Activated naive CD8-positive, alpha-beta T cell treated with anti-CD3 and anti-CD28 coated beads, Interleukin-2, amount 10 ng/mL, durations not matched to agents 7 days and 5 days (primary cell): Measurements from ENCODE around the gene SH2D7. TPM values are rescaled to one million over a fixed set of nuclear protein-coding genes. Genes with fewer than 3 reads are reported as not detected.

Experiments
- ATAC-seq: fragments of 150-1000 bp; cut with Tn5 transposase; one replicate; pipeline ENCODE4 v1.10.0; 2021; ENCODE audit warnings: low read depth, moderate library complexity
- POLR2A ChIA-PET: fragments of 350-600 bp; sonication (Branson Sonifier 250); formaldehyde crosslinking; loops from one replicate; lab custom pipeline; 2021; ENCODE audit warnings: antibody characterized with exemption; lab: Charles Lee
- DNase-seq: peaks from one replicate; pipeline ENCODE4 v3.0.0; 2021
- H3K27ac Mint-ChIP-seq: one replicate; pipeline ENCODE4 v1.8.0; 2022; ENCODE audit warnings: mild to moderate bottlenecking, mixed read lengths
- H3K27me3 Mint-ChIP-seq: one replicate; pipeline ENCODE4 v1.8.0; 2022; ENCODE audit warnings: mild to moderate bottlenecking, moderate library complexity, mixed read lengths
- H3K36me3 Mint-ChIP-seq: one replicate; pipeline ENCODE4 v1.8.0; 2021; ENCODE audit warnings: mild to moderate bottlenecking, mixed read lengths
- H3K4me1 Mint-ChIP-seq: one replicate; pipeline ENCODE4 v1.8.0; 2021; ENCODE audit warnings: mixed read lengths
- H3K4me3 Mint-ChIP-seq: one replicate; pipeline ENCODE4 v1.8.0; 2022; ENCODE audit warnings: mild to moderate bottlenecking, moderate library complexity, mixed read lengths
- H3K9me3 Mint-ChIP-seq: one replicate; pipeline ENCODE4 v1.8.0; 2021; ENCODE audit warnings: mixed read lengths
- total RNA-seq, 2 experiments: library from RNA; stranded (reverse); gene quantifications; one replicate each; pipeline ENCODE4 v1.2.3, GENCODE V29; 2021

SH2D7 gene
- total RNA-seq, 2 experiments from 2014 or later = 0.11 TPM; not detected in 1

DNA sequence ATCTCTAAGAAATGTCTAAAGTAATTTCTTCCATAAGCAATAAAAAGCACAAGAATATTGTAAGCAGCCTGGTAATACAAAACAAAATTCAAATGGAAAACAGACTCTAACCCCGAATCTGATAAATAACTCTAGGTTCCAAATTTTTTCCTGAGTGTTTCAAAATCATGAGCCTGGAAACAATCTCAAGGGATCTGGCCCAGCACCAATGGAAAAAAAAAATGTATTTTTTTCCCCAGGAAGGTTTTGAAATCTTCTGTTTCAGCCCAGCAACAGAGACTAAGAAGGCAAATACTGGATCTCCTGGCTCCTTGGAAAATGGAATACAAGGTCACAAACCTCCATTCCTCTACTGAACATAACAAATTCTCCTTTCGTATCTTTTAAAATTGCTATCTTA is 27.8 kb upstream of the SH2D7 start:
- Mint-ChIP-seq H3K4me3 (no peak overlapping the region), H3K27me3 (no peaks in the 10 kb centered on the region), H3K4me1 (peaks cover 49% of the 10 kb centered on the region), H3K27ac (no peak overlapping the region), H3K36me3 (peaks cover 2% of the 10 kb centered on the region), H3K9me3 (no peaks in the 10 kb centered on the region)
- DNase-seq (no peak), ATAC-seq (no peak)
- POLR2A ChIA-PET = interaction anchor here (4.7 kb wide), 1 partner anchor 15 kb away, joined by 42 read pairs; no protein-coding TSS in a partner anchor

DNA sequence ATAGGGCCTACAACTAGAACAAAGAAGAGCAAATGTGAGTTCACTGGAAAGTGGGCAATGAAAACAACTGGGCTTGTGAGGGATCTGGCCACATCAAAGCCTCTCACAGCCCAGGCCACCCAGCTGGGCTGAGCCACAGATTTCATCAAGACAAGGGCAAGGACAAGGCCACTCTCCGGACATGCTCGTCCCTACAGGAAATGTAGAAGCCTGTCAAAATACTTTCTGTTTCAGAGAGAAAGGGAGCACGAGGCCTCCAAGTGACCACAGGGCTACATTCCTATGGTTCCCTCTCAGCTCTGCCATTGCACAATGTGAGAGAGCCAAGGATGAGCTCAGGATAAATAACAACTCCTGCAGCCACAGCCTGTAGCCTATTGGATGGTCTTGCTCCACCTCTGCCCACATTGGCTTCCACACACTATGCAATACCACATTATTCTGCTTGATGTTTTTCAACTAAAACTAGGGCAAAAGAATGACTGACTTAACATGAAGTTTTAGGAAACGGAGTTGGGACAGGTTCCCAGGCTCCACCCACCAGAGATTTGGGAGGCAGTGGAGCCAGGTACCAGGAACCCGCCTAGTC is 27.0 kb upstream of the SH2D7 start:
- DNase-seq = no peak
- Mint-ChIP-seq H3K27ac (no peak overlapping the region), H3K9me3 (no peaks in the 10 kb centered on the region), H3K4me1 (peaks cover 51% of the 10 kb centered on the region), H3K27me3 (no peaks in the 10 kb centered on the region), H3K36me3 (peaks cover 2% of the 10 kb centered on the region), H3K4me3 (no peak overlapping the region)
- POLR2A ChIA-PET = interaction anchor here (4.7 kb wide), 1 partner anchor 16 kb away, joined by 42 read pairs; no protein-coding TSS in a partner anchor
- ATAC-seq = no peak

DNA sequence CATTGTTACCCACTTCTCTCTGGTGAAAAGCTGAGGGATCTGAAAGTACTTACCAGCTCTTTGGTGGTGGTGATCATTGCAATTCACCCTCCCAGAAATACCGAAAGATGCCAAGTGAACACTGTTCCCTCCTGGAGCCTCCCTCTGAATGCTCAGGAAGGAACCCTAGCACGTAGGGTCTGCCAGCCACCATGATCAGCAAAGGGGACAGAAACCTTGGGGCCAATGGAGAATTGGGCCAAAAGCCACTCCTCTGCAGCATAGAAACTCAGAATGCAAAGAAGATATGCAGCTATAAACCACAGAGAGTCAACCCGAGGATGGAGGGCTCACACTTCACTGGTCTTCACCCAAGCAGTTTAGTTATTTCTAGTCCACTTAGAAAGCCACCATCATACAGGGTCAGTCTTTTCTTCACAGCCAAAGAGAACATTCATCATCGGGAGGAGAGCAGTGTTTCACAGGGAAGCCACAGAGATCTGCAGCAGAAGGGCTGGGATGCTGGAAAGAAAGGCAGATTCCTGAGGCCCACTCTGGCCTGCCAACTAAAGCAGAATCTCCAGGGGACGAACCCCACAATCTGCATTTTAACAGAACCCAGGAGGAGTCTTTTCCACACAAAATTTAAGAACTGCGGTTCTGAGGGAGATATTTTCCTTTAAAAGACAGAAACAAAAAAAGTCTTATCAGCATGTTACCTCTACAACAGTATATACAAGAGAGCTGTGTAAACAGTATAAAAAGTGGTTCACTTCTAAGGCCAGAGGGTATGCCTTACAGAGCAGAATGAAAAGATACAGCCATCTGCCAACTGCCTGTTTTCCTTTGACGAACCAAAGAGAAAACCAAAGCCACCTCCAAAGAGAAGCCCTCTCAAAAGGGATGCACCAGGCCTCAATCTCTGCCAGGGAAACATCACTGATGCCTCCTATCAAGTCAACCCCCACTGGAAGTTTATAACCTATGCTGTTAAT is 26.1 kb upstream of the SH2D7 start:
- DNase-seq (no peak), ATAC-seq (no peak)
- Mint-ChIP-seq H3K36me3 (peaks cover 2% of the 10 kb centered on the region), H3K4me3 (peak overlapping the region; percentile 41), H3K4me1 (peaks cover 51% of the 10 kb centered on the region), H3K27ac (peak overlapping the region; percentile 50), H3K27me3 (no peaks in the 10 kb centered on the region), H3K9me3 (no peaks in the 10 kb centered on the region)
- POLR2A ChIA-PET = interaction anchor here (0.6 to 4.7 kb wide), 5 partner anchors 11 to 38 kb away, joined by 3 to 42 read pairs (median 3); partner anchors contain the start of gene TBC1D2B

DNA sequence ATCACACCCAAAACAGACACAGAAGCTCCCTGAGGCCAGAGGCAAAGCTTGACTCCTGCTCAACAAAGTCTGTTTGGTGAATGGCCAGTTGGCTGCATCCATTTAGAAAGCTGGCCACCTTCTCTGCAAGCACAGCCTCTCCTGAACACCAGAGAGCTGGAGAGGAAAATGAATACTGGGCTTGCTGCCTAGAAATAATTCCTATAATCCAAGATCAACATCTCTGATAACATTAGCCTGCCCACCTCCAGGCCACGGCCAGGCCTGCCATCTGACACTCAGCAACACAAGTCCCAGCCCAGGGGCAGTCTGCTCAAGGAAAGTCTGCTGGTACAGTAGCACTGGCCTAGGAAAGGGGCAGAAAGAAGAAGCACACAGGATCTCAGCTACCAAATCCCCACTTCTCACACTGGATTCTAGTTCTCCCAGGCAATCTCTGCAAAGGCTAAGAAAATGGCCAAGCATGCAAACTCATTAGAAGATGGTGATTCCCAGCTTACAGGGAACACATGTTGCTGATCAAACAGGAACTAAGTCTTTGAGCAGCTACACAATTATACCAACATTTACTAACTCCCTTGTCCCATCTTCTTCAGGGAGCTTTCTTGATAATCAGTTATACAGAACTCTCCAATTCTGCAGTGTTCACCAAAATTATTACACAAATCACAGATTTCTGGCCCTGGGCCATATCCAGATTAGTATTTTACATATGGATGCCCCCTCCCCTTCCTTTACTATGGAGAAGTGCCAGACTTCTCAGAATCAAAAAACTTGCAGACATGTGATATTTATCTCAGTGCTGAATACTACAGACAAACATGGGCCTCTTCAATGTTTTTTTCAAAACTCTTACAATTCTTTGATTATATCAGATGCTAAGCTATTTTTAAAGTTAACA is 24.8 kb upstream of the SH2D7 start:
- Mint-ChIP-seq H3K36me3 (peaks cover 5% of the 10 kb centered on the region), H3K4me3 (peak overlapping the region; percentile 85), H3K9me3 (no peaks in the 10 kb centered on the region), H3K27ac (peak overlapping the region; percentile 96), H3K27me3 (no peaks in the 10 kb centered on the region), H3K4me1 (peaks cover 56% of the 10 kb centered on the region)
- ATAC-seq (no peak), DNase-seq (no peak)
- POLR2A ChIA-PET = interaction anchor here (1.0 to 4.7 kb wide), 9 partner anchors 10 to 48 kb away, joined by 3 to 42 read pairs (median 3); partner anchors contain the start of gene TBC1D2B

DNA sequence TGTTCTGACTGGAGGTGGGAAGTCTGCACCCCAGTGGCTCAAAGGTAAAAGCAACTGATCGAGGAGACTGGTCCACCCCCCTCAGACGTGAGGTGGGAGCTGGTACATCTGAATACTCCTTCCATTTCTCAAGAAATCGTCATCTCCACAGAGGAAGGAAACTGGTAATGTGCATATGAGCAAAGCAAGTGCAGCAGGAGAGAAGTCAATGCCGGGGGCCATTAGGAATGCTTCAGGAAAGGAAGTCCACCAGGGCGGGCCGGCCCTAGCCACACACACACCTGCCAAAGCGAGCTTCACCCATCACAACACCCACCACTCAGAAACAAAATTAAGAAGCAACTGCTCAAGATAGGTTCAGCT is 23.3 kb upstream of the SH2D7 start:
- Mint-ChIP-seq H3K36me3 (peaks cover 5% of the 10 kb centered on the region), H3K27ac (peak overlapping the region; percentile 96), H3K9me3 (no peaks in the 10 kb centered on the region), H3K27me3 (no peaks in the 10 kb centered on the region), H3K4me1 (peaks cover 59% of the 10 kb centered on the region), H3K4me3 (peak overlapping the region; percentile 85)
- POLR2A ChIA-PET = interaction anchor here (0.6 to 4.7 kb wide), 10 partner anchors 9 to 195 kb away, joined by 3 to 42 read pairs (median 3); partner anchors contain the start of gene DNAJA4
- no peak for DNase-seq
- peak; percentile 10 for ATAC-seq

DNA sequence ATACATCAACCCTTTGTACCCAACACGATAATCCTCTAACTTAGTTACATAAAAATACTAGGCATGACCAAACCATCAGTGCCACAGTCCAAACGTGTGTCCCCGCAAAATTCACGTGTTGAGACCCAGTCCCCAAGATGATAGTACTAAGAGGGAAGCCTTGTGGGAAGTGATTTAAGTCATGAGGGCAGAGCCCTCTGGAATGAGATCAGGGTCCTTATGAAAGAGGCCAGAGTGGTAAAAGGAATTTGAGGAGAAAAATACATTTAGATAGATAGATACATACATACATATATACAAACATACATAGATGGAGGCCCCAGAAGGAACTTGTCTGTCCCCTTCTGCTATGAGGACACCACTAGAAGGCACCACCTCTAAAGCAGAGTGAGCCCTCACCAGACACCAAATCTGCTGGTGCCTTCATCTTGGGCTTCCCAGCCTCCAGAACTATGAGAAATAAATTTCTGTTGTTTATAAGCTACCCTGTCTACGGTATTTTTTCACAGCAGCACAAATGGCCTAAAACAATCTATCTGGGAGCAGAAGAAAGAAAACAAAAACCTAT is 22.8 kb upstream of the SH2D7 start:
- ATAC-seq = peak; percentile 43
- Mint-ChIP-seq H3K27me3 (no peaks in the 10 kb centered on the region), H3K27ac (peak overlapping the region; percentile 96), H3K9me3 (no peaks in the 10 kb centered on the region), H3K4me3 (peak overlapping the region; percentile 85), H3K36me3 (peaks cover 9% of the 10 kb centered on the region), H3K4me1 (peaks cover 63% of the 10 kb centered on the region)
- DNase-seq = no peak
- POLR2A ChIA-PET = interaction anchor here (0.6 to 4.7 kb wide), 12 partner anchors 12 to 195 kb away, joined by 3 to 42 read pairs (median 4); partner anchors contain the start of gene DNAJA4

DNA sequence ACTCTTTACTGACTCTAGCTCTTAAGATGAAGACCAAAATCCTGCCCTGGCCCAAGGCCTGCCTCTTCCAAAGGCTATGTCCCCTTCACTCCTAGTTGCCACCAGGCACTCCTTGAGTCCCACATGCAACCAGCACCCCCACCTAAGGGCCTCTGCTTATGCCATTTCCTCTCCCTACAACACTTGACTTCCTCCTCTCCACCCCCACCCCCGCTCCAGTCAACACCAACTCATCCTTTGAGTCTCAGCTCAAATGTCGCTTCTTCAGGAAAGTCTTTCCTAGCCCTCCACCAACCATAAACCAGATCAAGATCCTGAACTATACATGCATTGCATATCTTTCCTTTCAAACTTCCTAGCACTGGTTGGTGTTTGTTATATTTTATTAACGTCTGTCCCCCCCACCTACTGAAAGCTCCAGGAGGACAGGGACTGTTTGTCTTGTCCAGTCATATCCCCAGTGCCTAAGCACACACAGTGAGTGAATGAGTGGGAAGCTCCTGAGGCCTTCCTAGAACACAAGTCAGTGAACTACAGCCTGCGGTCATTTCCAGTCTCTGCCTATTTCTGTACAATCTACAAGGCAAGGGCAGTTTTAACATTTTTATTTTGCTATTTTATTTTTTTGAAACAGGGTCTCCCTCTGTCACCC is 22.2 kb upstream of the SH2D7 start:
- H3K36me3 Mint-ChIP-seq = peaks cover 11% of the 10 kb centered on the region
- H3K27ac Mint-ChIP-seq = peak overlapping the region; percentile 96
- peak; percentile 22 for ATAC-seq
- peaks cover 65% of the 10 kb centered on the region for H3K4me1 Mint-ChIP-seq
- no peaks in the 10 kb centered on the region for H3K9me3 Mint-ChIP-seq
- POLR2A ChIA-PET = interaction anchor here (0.6 to 4.4 kb wide), 9 partner anchors 11 to 38 kb away, joined by 3 to 33 read pairs (median 5); no protein-coding TSS in a partner anchor
- no peaks in the 10 kb centered on the region for H3K27me3 Mint-ChIP-seq
- peak overlapping the region; percentile 85 for H3K4me3 Mint-ChIP-seq
- no peak for DNase-seq

DNA sequence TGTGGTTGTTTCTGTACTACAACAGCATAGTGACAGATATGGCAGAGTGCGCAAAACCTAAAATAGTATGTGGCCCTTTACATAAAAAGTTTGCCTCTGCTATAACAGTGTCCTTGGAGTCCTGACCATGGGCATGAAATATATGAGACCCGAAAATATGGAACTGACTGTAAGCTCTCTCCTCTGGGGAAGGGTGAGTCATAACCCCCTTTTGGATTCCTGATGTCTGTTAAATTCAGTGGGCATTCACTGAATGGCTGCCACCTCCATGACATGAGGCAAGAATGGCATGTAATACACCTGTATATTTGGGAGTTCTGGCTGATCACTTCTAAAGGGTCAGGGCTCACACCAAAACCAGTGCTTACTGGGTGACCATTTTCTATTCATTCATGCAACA is 21.0 kb upstream of the SH2D7 start:
- H3K27ac Mint-ChIP-seq = no peak overlapping the region
- H3K27me3 Mint-ChIP-seq = no peaks in the 10 kb centered on the region
- POLR2A ChIA-PET = interaction anchor here (3.3 to 4.4 kb wide), 2 partner anchors 21 to 33 kb away, joined by 19 to 33 read pairs; no protein-coding TSS in a partner anchor
- peaks cover 20% of the 10 kb centered on the region for H3K36me3 Mint-ChIP-seq
- H3K4me1 Mint-ChIP-seq = peaks cover 70% of the 10 kb centered on the region
- DNase-seq = no peak
- no peak for ATAC-seq
- no peaks in the 10 kb centered on the region for H3K9me3 Mint-ChIP-seq
- H3K4me3 Mint-ChIP-seq = peak overlapping the region; percentile 31

DNA sequence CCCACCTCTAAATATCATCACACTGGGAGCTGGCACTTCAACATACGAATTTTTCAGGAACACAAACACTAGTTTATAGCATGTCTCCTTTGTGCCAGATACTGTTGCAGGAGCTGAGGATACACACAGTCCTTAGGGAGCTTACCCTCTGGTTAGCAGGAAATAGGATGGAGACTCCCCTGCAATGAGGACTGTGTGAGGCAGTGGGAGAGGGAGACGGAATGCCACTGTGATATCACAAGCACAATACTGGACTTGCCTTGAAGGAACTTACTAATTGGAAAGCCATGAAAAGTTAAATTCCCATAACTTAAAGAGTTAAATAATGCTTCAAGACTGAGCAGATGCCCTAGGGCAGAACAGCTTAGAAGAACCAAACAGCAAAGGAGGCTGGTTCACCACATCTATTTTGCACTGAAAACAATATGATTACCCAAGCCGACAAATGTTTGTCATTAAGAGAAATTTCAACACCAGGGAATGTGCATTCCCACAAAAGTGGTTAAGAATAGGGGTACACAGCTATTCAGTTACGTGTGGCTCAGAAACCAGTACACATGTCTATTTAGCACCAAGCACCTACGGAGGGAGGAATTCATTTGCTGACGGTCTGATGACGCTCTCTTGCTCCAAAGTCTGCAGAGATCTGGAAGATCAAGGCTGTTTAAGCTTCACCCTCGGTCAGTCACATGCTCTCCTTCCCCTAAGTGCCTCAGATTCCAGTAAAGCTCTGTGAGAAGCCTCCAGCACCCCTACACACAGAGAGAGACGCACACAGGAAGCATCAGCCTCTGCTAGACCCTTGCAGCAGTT is 20.1 kb upstream of the SH2D7 start:
- DNase-seq (no peak), ATAC-seq (peak; percentile 17)
- POLR2A ChIA-PET = interaction anchor here (0.9 to 4.4 kb wide), 4 partner anchors 22 to 37 kb away, joined by 3 to 33 read pairs (median 12); no protein-coding TSS in a partner anchor
- H3K4me3 Mint-ChIP-seq = peak overlapping the region; percentile 79
- H3K27me3 Mint-ChIP-seq = no peaks in the 10 kb centered on the region
- peak overlapping the region; percentile 49 for H3K27ac Mint-ChIP-seq
- H3K9me3 Mint-ChIP-seq = no peaks in the 10 kb centered on the region
- peaks cover 23% of the 10 kb centered on the region for H3K36me3 Mint-ChIP-seq
- H3K4me1 Mint-ChIP-seq = peaks cover 68% of the 10 kb centered on the region

DNA sequence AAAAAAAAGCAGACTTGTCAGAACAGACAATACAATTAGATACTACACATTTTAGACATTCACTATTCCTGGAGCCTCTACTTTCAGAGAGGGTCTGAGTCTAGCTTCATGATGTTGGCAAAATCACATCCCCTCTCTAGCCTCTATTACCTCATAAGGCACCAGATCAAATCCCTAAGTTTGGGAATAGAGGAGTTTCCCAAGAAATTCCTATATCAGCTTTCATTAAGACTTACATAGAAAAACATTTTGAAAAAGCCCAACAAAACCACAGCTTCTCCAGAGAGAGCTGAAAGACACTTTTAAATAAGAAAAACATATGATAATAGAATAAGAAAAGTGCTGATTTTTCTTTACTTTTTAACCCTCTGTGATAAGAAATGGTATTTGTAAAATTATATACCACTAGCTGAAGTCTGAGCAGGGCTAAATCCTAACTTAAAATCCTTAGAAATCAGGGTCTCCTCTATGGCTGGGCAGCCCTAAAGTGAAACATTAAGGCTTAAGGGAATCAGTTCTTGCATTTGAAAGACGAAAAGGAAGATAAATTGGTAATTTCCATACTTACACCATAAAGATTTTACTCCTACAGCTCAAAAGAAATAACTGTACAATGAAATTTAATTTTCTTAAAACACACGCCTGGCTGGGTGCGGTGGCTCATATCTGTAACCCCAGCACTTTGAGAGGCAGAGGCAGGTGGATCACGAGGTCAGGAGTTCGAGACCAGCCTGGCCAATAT is 19.1 kb upstream of the SH2D7 start:
- H3K27me3 Mint-ChIP-seq = no peaks in the 10 kb centered on the region
- peak overlapping the region; percentile 79 for H3K4me3 Mint-ChIP-seq
- peak overlapping the region; percentile 49 for H3K27ac Mint-ChIP-seq
- no peak for ATAC-seq
- peaks cover 62% of the 10 kb centered on the region for H3K4me1 Mint-ChIP-seq
- H3K36me3 Mint-ChIP-seq = peaks cover 23% of the 10 kb centered on the region
- H3K9me3 Mint-ChIP-seq = no peaks in the 10 kb centered on the region
- DNase-seq = no peak
- POLR2A ChIA-PET = interaction anchor here (0.9 to 4.4 kb wide), 6 partner anchors 23 to 38 kb away, joined by 3 to 33 read pairs (median 5); no protein-coding TSS in a partner anchor
